ENCODE results near the gene GMCL2. TPM values are rescaled to one million over a fixed set of nuclear protein-coding genes. Genes with fewer than 3 reads are reported as not detected.

GMCL2 gene
- total and polyA plus RNA-seq, 9 of the 15 experiments (the other 6 are each of a cell fraction or from before 2014, with no cell fraction given) = 0.04 TPM; not detected in 8

DNA sequence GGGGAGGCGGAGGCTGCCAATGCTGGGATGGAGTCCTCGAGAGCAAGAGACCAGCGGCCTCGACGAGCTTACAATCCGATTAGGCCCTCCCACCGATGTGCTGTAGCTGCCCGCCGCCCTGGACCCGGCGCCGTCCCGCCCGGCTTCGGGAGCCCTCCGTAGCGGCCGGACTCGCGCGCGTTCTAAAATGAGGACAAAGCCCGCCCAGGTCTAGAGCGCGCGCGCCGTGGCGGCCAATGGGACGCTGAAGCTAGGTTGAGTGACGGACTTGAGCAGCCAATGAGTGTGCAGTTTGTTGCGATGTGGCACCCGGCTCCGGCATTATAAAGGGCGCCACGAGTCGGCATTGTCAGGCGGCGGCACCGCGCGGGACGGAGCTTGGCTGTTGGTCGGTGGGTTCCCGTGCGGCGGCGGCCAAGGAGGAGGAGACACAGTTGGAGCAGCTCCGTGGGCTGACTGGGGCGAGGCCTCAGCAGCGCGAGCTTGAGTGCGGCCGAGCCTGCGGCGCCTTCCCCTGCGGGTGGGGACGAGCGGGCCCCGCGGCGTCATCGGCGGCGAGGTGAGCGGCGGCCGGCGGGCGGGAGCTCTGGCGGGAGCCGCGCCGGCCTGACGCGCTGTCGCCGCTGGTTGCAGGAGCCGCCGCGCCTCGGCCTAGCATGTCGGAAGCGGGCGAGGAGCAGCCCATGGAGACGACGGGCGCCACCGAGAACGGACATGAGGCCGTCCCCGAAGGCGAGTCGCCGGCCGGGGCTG, 17.2 kb upstream of the GMCL2 start, which contains the start of gene HNRNPAB (continued):
- TF ChIP-seq CLOCK (CRISPR knock-in tag; IDR thresholded peaks at IDR 0.05; ENCODE audit: borderline replicate concordance) (no peak), ZNF639 (CRISPR knock-in tag; conservative IDR thresholded peaks at IDR 0.05 in 1 of 2, IDR thresholded peaks at IDR 0.05 in 1 of 2) (no peak; a peak in 1 of 4 replicates), NCOA1 (IDR thresholded peaks at IDR 0.05; ENCODE audit: low read depth) (no peak), JUNB (CRISPR knock-in tag; conservative IDR thresholded peaks at IDR 0.05) (no peak; the same call in 1 of the 2 replicates), ZNF436 (CRISPR knock-in tag; IDR thresholded peaks at IDR 0.05) (peak; percentile 69), JUND (IDR thresholded peaks at IDR 0.05; ENCODE audit: borderline replicate concordance, low read depth, low read length) (no peak; the same call in 1 of the 2 replicates), JUND (tag; IDR thresholded peaks at IDR 0.05; ENCODE audit: borderline replicate concordance, low read depth, low read length) (no peak; the same call in 2 of the 3 replicates), GATAD2A (IDR thresholded peaks at IDR 0.05) (no peak), ZNF551 (CRISPR knock-in tag; IDR thresholded peaks at IDR 0.05) (no peak), ARID3B (CRISPR knock-in tag; IDR thresholded peaks at IDR 0.05; ENCODE audit: borderline replicate concordance) (no peak), GABPB2 (CRISPR knock-in tag; conservative IDR thresholded peaks at IDR 0.05) (no peak), ZSCAN29 (IDR thresholded peaks at IDR 0.05) (no peak; the same call in 1 of the 2 replicates)
- TF ChIP-seq, protein P1, sequence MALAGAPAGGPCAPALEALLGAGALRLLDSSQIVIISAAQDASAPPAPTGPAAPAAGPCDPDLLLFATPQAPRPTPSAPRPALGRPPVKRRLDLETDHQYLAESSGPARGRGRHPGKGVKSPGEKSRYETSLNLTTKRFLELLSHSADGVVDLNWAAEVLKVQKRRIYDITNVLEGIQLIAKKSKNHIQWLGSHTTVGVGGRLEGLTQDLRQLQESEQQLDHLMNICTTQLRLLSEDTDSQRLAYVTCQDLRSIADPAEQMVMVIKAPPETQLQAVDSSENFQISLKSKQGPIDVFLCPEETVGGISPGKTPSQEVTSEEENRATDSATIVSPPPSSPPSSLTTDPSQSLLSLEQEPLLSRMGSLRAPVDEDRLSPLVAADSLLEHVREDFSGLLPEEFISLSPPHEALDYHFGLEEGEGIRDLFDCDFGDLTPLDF (CRISPR knock-in tag; IDR thresholded peaks at IDR 0.05) = peak; percentile 97

Data from K562 (cell line).